Karpas-422 (cell line): ENCODE results near the gene KLK11. TPM values are rescaled to one million over a fixed set of nuclear protein-coding genes. Genes with fewer than 3 reads are reported as not detected.

Experiments
- total RNA-seq: library from RNA; depleted of rRNA; stranded (reverse); fragments of >200 nt; shearing (Covaris generic); gene quantifications from 2 replicates; pipeline ENCODE4 v1.2.3, GENCODE V29; 2014; ENCODE audit warnings: low replicate concordance; rRNA removed

Gene KLK11
- total RNA-seq, 1 experiment from 2014 or later = not detected

Other genes starting within 250 kb of the KLK11 start
- gene ACP4, start 236.2 kb downstream of the KLK11 start, total RNA-seq = not detected in 2 replicates
- gene KLK1, start 202.8 kb downstream of the KLK11 start, total RNA-seq = not detected in 2 replicates
- not detected in 2 replicates for gene KLK15, start 193.0 kb downstream of the KLK11 start, total RNA-seq
- not detected in 2 replicates for gene KLK3, start 171.7 kb downstream of the KLK11 start, total RNA-seq
- gene KLK2, start 153.2 kb downstream of the KLK11 start, total RNA-seq = 0.11 and 1.8 TPM in 2 replicates
- gene KLK4, start 115.2 kb downstream of the KLK11 start, total RNA-seq = not detected in 2 replicates
- not detected in 2 replicates for gene KLK5, start 73.6 kb downstream of the KLK11 start, total RNA-seq
- not detected in 2 replicates for gene KLK6, start 57.0 kb downstream of the KLK11 start, total RNA-seq
- not detected in 2 replicates for gene KLK7, start 42.7 kb downstream of the KLK11 start, total RNA-seq
- not detected in 2 replicates for gene KLK8, start 25.0 kb downstream of the KLK11 start, total RNA-seq
- gene KLK10, start 6.9 kb downstream of the KLK11 start, total RNA-seq = not detected in 2 replicates
- not detected in 2 replicates for gene KLK12, start 8.4 kb upstream of the KLK11 start, total RNA-seq
- not detected in 2 replicates for gene KLK13, start 38.5 kb upstream of the KLK11 start, total RNA-seq
- gene KLK14, start 56.3 kb upstream of the KLK11 start, total RNA-seq = 0.48 TPM in 1 of 2 replicates, not detected in the other
- 3.2 and 25.5 TPM in 2 replicates for gene CTU1, start 81.8 kb upstream of the KLK11 start, total RNA-seq
- 0.14 TPM in 1 of 2 replicates, not detected in the other for gene SIGLEC9, start 98.3 kb upstream of the KLK11 start, total RNA-seq
- gene SIGLEC7, start 115.7 kb upstream of the KLK11 start, total RNA-seq = not detected in 2 replicates
- 18.1 and 19.3 TPM in 2 replicates for gene CD33, start 198.5 kb upstream of the KLK11 start, total RNA-seq
- not detected in 2 replicates for gene SIGLECL1, start 224.5 kb upstream of the KLK11 start, total RNA-seq